Coronary artery (tissue), 2 donors: Measurements from ENCODE around the gene NOSTRIN.

Source experiments
- DNase-seq: peaks from one replicate; pipeline ENCODE4 v3.0.0-alpha.2; 2017; ENCODE audit warnings: low spot score
- H3K27ac ChIP-seq, 2 donors: fragments of 200-600 bp; sonication (generic); one replicate each; pipeline ENCODE4 v1.5.1; 2016 to 2019
- H3K4me3 ChIP-seq: fragments of 200-600 bp; sonication (generic); 2 replicates; pipeline ENCODE4 v1.5.1; 2016; ENCODE audit warnings: mild to moderate bottlenecking, moderate library complexity
- CTCF ChIP-seq: fragments of 200-600 bp; sonication (generic); IDR thresholded peaks from one replicate; pipeline ENCODE4 v1.5.1; 2019; ENCODE audit warnings: antibody characterized with exemption

The NOSTRIN gene

GRCh38 chr2:168798076-168798887 lies 4.2 kb upstream of the NOSTRIN start:
- Histone ChIP-seq H3K4me3 (no peak overlapping the region), H3K27ac (no peak overlapping the region)
- DNase-seq = no peak
- no peak for TF ChIP-seq CTCF

GRCh38 chr2:168798888-168799410 lies 3.5 kb upstream of the NOSTRIN start:
- Histone ChIP-seq H3K4me3 (no peak overlapping the region), H3K27ac (no peak overlapping the region)
- TF ChIP-seq CTCF = no peak
- DNase-seq = no peak

GRCh38 chr2:168801471-168801870 lies 966 bp upstream of the NOSTRIN start:
- Histone ChIP-seq H3K4me3 (no peak overlapping the region), H3K27ac (peak overlapping the region in 1 of 2 donors; percentile 46)
- TF ChIP-seq CTCF = no peak

GRCh38 chr2:168802859-168803725 lies 655 bp downstream of the NOSTRIN start:
- DNase-seq = no peak
- TF ChIP-seq CTCF = no peak
- Histone ChIP-seq H3K27ac (peak overlapping the region in 1 of 2 donors; percentile 46), H3K4me3 (peak overlapping the region; percentile 45)

More at GRCh38 chr2:168801471-168801870, 966 bp upstream of the NOSTRIN start:
- no peak for DNase-seq

- no peak for TF ChIP-seq CTCF
- H3K27ac ChIP-seq = no peak overlapping the region
- no peak overlapping the region for H3K4me3 ChIP-seq
- DNase-seq = no peak
Observed at GRCh38 chr2:168804214-168804613, 1.8 kb downstream of the NOSTRIN start.

- Histone ChIP-seq H3K4me3 (no peak overlapping the region), H3K27ac (no peak overlapping the region)
- DNase-seq = no peak
- TF ChIP-seq CTCF = no peak
Observed at GRCh38 chr2:168805615-168806014, 3.2 kb downstream of the NOSTRIN start.
